HepG2 (cell line): ENCODE measurements around the gene VGLL4. TPM values are rescaled to one million over a fixed set of nuclear protein-coding genes. Genes with fewer than 3 reads are reported as not detected.

Experiments used
- AGO2 ChIP-seq: fragments of 200-400 bp; formaldehyde crosslinking; optimal IDR thresholded peaks from 2 replicates; pipeline ENCODE3; 2017; ENCODE audit warnings: mild to moderate bottlenecking, low read depth, low read length, moderate library complexity
- AKAP8 ChIP-seq: sonication (generic); formaldehyde crosslinking; IDR thresholded peaks from 2 replicates; pipeline ENCODE4 v1.5.1; 2020; ENCODE audit warnings: mild to moderate bottlenecking, missing genetic modification reagents
- ARNT2 ChIP-seq: sonication (generic); formaldehyde crosslinking; IDR thresholded peaks from 2 replicates; pipeline ENCODE4 v1.8.0; 2022; ENCODE audit warnings: mild to moderate bottlenecking, low read depth, missing genetic modification reagents, moderate library complexity
- CREM ChIP-seq, 2 experiments: sonication (generic) in 1 of 2; formaldehyde crosslinking in 1 of 2; IDR thresholded peaks; 2 replicates each; pipeline versions ENCODE4 v1.4.0 to v1.6.1; 2016 to 2020; ENCODE audit warnings: antibody characterized with exemption in 1 of 2, mild to moderate bottlenecking in 1 of 2, missing genetic modification reagents in 1 of 2
- ELF1 ChIP-seq: sonication (generic); formaldehyde crosslinking; IDR thresholded peaks from 2 replicates; pipeline ENCODE4 v1.4.0; 2020; ENCODE audit warnings: missing genetic modification reagents
- FOSL1 ChIP-seq: sonication (generic); formaldehyde crosslinking; IDR thresholded peaks from 2 replicates; pipeline ENCODE4 v1.9.0; 2021; ENCODE audit warnings: missing genetic modification reagents, borderline replicate concordance
- HDAC2 ChIP-seq: sonication (generic); formaldehyde crosslinking; IDR thresholded peaks from 2 replicates; pipeline ENCODE4 v1.4.0; 2020; ENCODE audit warnings: missing genetic modification reagents
- ISL2 ChIP-seq: sonication (generic); formaldehyde crosslinking; IDR thresholded peaks from 2 replicates; pipeline ENCODE4 v1.5.0; 2020; ENCODE audit warnings: missing genetic modification reagents
- KAT8 ChIP-seq: IDR thresholded peaks from 2 replicates; pipeline ENCODE4 v1.6.1; 2016; ENCODE audit warnings: missing genetic modification reagents, missing compliant biosample characterization
- KDM2A ChIP-seq: sonication (generic); formaldehyde crosslinking; IDR thresholded peaks from 2 replicates; pipeline ENCODE4 v1.4.0; 2020; ENCODE audit warnings: low read depth, missing genetic modification reagents, borderline replicate concordance
- POGK ChIP-seq: sonication (generic); formaldehyde crosslinking; conservative IDR thresholded peaks from 2 replicates; pipeline ENCODE4 v1.8.0; 2022; ENCODE audit warnings: mild to moderate bottlenecking, moderate library complexity, missing genetic modification reagents
- RCOR2 ChIP-seq: IDR thresholded peaks from 2 replicates; pipeline ENCODE4 v1.6.1; 2016; ENCODE audit warnings: missing biosample characterization, missing genetic modification reagents
- SMAD3 ChIP-seq: sonication (generic); formaldehyde crosslinking; IDR thresholded peaks from 2 replicates; pipeline ENCODE4 v1.4.0; 2020; ENCODE audit warnings: missing genetic modification reagents
- STAG1 ChIP-seq: sonication (generic); formaldehyde crosslinking; IDR thresholded peaks from 2 replicates; pipeline ENCODE4 v1.4.0; 2020; ENCODE audit warnings: missing genetic modification reagents
- ZFP36L1 ChIP-seq: sonication (generic); formaldehyde crosslinking; IDR thresholded peaks from 2 replicates; pipeline ENCODE4 v1.8.0; 2022; ENCODE audit warnings: mild to moderate bottlenecking, missing genetic modification reagents, moderate library complexity
- ZNF749 ChIP-seq: sonication (generic); formaldehyde crosslinking; IDR thresholded peaks from 2 replicates; pipeline ENCODE4 v1.8.0; 2022; ENCODE audit warnings: mild to moderate bottlenecking, missing genetic modification reagents, moderate library complexity, borderline replicate concordance
- ZNF75D ChIP-seq: sonication (generic); formaldehyde crosslinking; IDR thresholded peaks from 2 replicates; pipeline ENCODE4 v1.8.1; 2023; ENCODE audit warnings: missing genetic modification reagents, mild to moderate bottlenecking, borderline replicate concordance
- polyA plus RNA-seq, 8 experiments: library from polyadenylated mRNA; depleted of rRNA in 3 of 8; stranded (reverse) in 7 of 8; unstranded in 1 of 8; fragments of >200 nt; fragmentation: Illumina TruSeq in 4 of 8; extraction: Trizol in 4 of 8; gene quantifications; 2 replicates each; pipeline versions ENCODE4 v1.2.1 to v1.2.3, GENCODE V29; 2011 to 2016; ENCODE audit warnings: low read depth in 4 of 8, missing spikeins in 1 of 8, mixed read lengths in 1 of 8; ENCODE audit not compliant: insufficient read depth in 1 of 8
- total RNA-seq, 5 experiments: library from RNA; depleted of rRNA; stranded (reverse); fragments of >200 nt; fragmentation: Illumina TruSeq; extraction: Trizol; gene quantifications; 2 replicates each; pipeline ENCODE4 v1.2.3, GENCODE V29; 2016; ENCODE audit warnings: low read depth in 1 of 5
- TF ChIP-seq, protein P1 (sequence below): sonication (generic); formaldehyde crosslinking; IDR thresholded peaks from 2 replicates; pipeline ENCODE4 v1.4.0; 2020; ENCODE audit warnings: missing genetic modification reagents
- TF ChIP-seq, protein P2 (sequence below): sonication (generic); formaldehyde crosslinking; IDR thresholded peaks from 2 replicates; pipeline ENCODE4 v1.4.0; 2020; ENCODE audit warnings: missing genetic modification reagents, mild to moderate bottlenecking, borderline replicate concordance
- TF ChIP-seq, protein P3 (sequence below): sonication (generic); formaldehyde crosslinking; IDR thresholded peaks from 2 replicates; pipeline ENCODE4 v1.8.0; 2022; ENCODE audit warnings: mild to moderate bottlenecking, missing genetic modification reagents, moderate library complexity
- TF ChIP-seq, protein P4 (sequence below): sonication (generic); formaldehyde crosslinking; IDR thresholded peaks from 2 replicates; pipeline ENCODE4 v1.4.0; 2020; ENCODE audit warnings: missing genetic modification reagents, low read depth, mild to moderate bottlenecking, borderline replicate concordance

Gene VGLL4
- total and polyA plus RNA-seq, 2 of the 13 experiments (the other 11 are each of a cell fraction or from before 2014, with no cell fraction given), result 23.2 to 39.0 TPM

DNA sequence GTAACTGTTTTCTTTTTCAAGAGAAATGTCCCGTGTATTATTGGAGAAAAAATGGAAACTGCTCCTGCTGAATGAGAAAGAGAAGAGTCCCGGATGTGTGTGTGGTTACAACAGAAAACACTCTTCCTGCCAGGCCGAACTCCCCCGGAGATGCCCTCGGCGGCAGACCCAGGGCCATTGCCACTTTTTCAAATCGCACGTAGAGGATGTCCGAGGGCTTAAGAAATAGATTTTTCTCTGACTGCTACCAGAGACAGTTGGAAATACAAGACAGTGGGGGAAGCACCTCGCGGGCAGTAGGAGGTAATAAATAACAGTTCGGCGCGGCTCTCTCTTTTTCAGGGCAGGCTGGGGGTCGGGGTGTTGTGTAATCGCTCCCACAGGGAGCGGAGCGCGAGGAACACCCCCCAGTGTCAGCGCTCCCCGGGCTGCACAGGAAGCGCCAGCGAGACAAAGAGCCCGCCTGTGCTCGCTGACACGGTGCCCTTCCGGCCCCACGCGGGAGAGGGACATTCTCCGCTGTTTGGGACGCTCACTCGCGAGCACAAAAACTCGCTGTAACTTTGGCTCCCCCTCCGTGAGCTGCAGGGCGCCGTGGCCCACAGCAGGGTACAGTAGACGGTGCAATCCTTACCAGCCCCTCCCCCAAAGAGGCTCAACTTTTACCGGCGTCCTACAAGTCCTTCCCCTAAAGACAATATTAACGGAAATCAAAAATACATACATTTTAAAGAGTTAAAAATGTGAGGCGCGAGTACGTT is 1.1 kb downstream of the VGLL4 start (continued):
- TF ChIP-seq POGK (CRISPR knock-in tag), result no peak
- no peak for TF ChIP-seq SMAD3
- peak; percentile 53; the same call in 1 of the 2 replicates for TF ChIP-seq ZFP36L1
- peak; percentile 69; the same call in 1 of the 2 replicates for TF ChIP-seq ARNT2 (CRISPR knock-in tag)
- TF ChIP-seq, protein P1, sequence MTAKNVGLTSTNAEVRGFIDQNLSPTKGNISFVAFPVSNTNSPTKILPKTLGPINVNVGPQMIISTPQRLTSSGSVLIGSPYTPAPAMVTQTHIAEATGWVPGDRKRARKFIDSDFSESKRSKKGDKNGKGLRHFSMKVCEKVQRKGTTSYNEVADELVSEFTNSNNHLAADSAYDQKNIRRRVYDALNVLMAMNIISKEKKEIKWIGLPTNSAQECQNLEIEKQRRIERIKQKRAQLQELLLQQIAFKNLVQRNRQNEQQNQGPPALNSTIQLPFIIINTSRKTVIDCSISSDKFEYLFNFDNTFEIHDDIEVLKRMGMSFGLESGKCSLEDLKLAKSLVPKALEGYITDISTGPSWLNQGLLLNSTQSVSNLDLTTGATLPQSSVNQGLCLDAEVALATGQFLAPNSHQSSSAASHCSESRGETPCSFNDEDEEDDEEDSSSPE (CRISPR knock-in tag), result peak; percentile 66
- TF ChIP-seq, protein P2, sequence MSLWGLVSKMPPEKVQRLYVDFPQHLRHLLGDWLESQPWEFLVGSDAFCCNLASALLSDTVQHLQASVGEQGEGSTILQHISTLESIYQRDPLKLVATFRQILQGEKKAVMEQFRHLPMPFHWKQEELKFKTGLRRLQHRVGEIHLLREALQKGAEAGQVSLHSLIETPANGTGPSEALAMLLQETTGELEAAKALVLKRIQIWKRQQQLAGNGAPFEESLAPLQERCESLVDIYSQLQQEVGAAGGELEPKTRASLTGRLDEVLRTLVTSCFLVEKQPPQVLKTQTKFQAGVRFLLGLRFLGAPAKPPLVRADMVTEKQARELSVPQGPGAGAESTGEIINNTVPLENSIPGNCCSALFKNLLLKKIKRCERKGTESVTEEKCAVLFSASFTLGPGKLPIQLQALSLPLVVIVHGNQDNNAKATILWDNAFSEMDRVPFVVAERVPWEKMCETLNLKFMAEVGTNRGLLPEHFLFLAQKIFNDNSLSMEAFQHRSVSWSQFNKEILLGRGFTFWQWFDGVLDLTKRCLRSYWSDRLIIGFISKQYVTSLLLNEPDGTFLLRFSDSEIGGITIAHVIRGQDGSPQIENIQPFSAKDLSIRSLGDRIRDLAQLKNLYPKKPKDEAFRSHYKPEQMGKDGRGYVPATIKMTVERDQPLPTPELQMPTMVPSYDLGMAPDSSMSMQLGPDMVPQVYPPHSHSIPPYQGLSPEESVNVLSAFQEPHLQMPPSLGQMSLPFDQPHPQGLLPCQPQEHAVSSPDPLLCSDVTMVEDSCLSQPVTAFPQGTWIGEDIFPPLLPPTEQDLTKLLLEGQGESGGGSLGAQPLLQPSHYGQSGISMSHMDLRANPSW, result 0 out of 2 replicates have a peak, but pooled peaks have one; percentile 44
- peak; percentile 76 for TF ChIP-seq HDAC2 (CRISPR knock-in tag)
- TF ChIP-seq AKAP8, result no peak
- TF ChIP-seq CREM (IDR thresholded peaks at IDR 0.05), result peak; percentile 40; the same call in 1 of the 2 replicates
- no peak for TF ChIP-seq CREM (CRISPR knock-in tag; IDR thresholded peaks at IDR 0.05)
- TF ChIP-seq RCOR2 (CRISPR knock-in tag), result peak; percentile 30; the same call in 1 of the 2 replicates
- TF ChIP-seq ZNF749 (CRISPR knock-in tag), result peak; percentile 35; the same call in 1 of the 2 replicates
- peak; percentile 78 for TF ChIP-seq AGO2
- TF ChIP-seq, protein P3, sequence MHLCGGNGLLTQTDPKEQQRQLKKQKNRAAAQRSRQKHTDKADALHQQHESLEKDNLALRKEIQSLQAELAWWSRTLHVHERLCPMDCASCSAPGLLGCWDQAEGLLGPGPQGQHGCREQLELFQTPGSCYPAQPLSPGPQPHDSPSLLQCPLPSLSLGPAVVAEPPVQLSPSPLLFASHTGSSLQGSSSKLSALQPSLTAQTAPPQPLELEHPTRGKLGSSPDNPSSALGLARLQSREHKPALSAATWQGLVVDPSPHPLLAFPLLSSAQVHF, result no peak
- TF ChIP-seq FOSL1 (CRISPR knock-in tag), result no peak
- TF ChIP-seq KDM2A (CRISPR knock-in tag), result peak; percentile 81; the same call in 1 of the 2 replicates
- TF ChIP-seq, protein P4, sequence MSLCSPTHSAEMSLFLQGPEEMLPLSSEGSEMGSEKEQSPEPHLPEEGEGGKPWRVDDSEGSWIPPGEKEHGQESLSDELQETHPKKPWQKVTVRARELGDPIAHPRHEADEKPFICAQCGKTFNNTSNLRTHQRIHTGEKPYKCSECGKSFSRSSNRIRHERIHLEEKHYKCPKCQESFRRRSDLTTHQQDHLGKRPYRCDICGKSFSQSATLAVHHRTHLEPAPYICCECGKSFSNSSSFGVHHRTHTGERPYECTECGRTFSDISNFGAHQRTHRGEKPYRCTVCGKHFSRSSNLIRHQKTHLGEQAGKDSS (CRISPR knock-in tag), result peak; percentile 57; the same call in 1 of the 2 replicates
- TF ChIP-seq ELF1 (CRISPR knock-in tag), result peak; percentile 70
- peak; percentile 53; the same call in 1 of the 2 replicates for TF ChIP-seq ISL2 (CRISPR knock-in tag)
- peak; percentile 2; the same call in 1 of the 2 replicates for TF ChIP-seq STAG1 (CRISPR knock-in tag)
- TF ChIP-seq ZNF75D (CRISPR knock-in tag), result no peak
- peak; percentile 71; the same call in 1 of the 2 replicates for TF ChIP-seq KAT8 (CRISPR knock-in tag)
